PFSK-1 (cell line): ENCODE measurements around the gene ATP1A1.

Experiments
- FOXP2 ChIP-seq: optimal IDR thresholded peaks from 2 replicates; pipeline ENCODE3; 2011; ENCODE audit warnings: borderline replicate concordance, control low read depth, inconsistent platforms; ENCODE audit not compliant: insufficient read depth; ENCODE audit errors: extremely low read length, extremely low read depth
- POLR2AphosphoS5 ChIP-seq: IDR thresholded peaks from 2 replicates; pipeline ENCODE4 v1.6.1; 2012; ENCODE audit warnings: low read depth, mild to moderate bottlenecking, control low read depth, low read length, moderate library complexity
- REST ChIP-seq, 2 experiments: IDR thresholded peaks; 2 replicates each; pipeline versions ENCODE4 v1.6.1 to v1.8.0; 2011 to 2012; ENCODE audit warnings: low read depth in 2 of 2, low read length in 2 of 2, control low read depth in 1 of 2, inconsistent platforms in 1 of 2, mild to moderate bottlenecking in 1 of 2, moderate library complexity in 1 of 2; ENCODE audit not compliant: insufficient read depth in 1 of 2
- SIN3A ChIP-seq: IDR thresholded peaks from 2 replicates; pipeline ENCODE4 v1.6.1; 2012; ENCODE audit warnings: mild to moderate bottlenecking, low read length, moderate library complexity, borderline replicate concordance; ENCODE audit not compliant: insufficient read depth
- TAF1 ChIP-seq: IDR thresholded peaks from 2 replicates; pipeline ENCODE4 v1.6.1; 2012; ENCODE audit warnings: low read length, control low read depth, borderline replicate concordance; ENCODE audit not compliant: insufficient read depth

GRCh38 chr1:116375887-116376728, 3.1 kb downstream of the ATP1A1 start:
- TF ChIP-seq POLR2AphosphoS5, result no peak
- no peak for TF ChIP-seq REST (IDR thresholded peaks at IDR 0.05; ENCODE audit: insufficient read depth in 1 of 2, low read depth in 2 of 2, low read length in 2 of 2)
- TF ChIP-seq TAF1, result no peak
- TF ChIP-seq SIN3A, result no peak
- TF ChIP-seq FOXP2, result no peak
